ENCODE results near the gene SEC61A1.

SEC61A1 gene

DNA sequence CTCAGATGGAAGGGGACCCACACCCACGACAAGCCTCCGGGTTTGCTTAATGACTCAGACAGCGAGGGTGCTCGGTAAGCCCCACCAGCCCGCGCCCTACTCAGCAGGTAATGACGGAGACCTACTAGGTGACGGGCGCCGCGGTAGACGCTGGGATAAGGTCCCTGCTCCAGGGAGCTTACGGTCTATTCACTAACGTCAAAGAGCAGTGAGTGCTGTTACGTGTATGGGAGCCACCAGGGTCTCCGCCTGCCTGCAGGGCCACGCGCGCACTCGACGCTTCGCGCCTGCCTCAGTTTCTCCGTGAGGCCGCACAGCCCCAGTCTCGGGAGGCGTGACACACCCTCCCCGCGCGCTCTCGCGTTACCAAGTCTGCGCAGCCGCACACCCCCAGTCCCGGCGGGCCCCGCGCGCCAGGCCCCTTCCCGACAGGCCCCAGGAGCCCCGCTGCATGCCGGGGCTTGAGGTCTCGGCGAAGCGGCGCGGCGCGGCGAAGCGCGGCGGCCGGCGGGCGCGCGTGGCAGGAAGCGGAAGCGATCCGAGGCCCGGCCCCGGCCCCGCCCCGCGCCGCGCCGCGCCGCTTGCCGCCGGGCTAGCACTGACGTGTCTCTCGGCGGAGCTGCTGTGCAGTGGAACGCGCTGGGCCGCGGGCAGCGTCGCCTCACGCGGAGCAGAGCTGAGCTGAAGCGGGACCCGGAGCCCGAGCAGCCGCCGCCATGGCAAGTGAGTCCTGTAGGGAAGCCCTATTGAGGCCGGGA lies at the start of gene SEC61A1:
Gene SEC61A1 (plus strand): TSS at position 601 of the 758 bp plus-strand sequence. CDS start 116 bp downstream, at position 717.
- peak; percentile 96 for DNase-seq (ENCODE audit: low read depth)

DNA sequence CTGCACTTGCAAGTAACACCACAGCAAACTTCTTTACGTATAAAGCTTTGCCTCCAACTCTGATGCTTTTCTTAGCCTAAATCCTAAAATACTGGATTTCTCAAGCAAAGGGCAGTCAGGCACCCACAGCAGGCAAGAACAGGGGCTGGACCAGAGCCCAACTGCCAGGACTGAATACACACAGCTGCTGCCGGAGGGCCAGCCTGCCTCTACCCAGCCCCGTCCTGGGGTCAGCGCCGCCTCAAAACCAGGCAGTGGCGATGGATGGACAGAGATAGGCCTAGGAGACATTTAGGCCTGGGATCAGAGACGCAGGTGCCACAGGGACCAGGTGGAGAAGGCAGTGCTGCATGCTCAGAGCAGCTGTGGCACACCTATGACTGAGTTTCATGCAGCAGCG lies 47.6 kb upstream of the SEC61A1 start:
- DNase-seq (ENCODE audit: low read depth): no peak

DNA sequence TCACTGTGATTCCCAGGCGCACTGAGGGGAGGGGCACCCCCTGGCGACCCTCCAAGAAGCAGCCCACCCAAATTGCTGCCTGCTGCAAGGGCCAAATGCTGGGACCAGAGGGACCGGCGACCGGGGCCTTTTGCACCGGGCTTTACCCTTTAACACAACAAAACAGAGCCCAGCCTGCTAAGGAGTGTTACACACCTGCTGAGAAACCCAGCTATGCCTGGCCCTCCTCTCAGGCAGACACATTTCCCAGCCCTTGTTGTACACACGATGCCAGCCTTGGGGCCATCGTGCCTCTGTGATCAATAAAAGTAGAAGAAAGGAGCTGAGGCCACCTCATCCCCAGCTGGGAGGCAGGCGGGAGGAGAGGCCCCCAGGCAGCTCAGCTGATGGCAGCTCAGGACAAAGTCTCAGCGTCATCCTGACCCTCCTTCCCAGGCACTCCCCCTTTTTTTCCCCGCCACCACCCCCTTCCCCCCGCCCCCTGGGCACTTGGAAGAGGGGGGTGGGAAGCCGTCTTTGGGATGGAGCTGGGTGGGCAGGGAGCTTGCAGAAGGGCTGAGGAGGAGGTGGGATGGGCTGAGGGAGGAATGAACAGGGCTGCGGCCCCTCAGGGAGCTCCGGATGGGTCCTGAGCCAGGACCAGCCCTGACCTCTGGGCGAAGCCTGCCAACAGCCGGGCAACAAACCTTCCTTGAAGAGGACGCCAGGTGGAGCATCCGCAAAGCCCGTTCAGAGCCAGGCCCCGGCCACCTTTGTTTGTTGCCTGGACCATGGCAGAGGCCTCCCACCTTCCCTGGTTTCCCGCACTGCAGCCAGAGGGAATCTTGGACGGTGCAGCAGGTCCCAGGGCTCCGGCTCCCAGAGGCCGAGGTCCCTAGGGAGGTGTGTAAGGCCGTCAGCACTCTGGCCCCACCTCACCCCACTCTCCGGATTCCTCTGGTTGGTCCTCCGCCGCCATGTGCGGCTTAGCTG lies 45.9 kb upstream of the SEC61A1 start:
- DNase-seq (ENCODE audit: low read depth): no peak

DNA sequence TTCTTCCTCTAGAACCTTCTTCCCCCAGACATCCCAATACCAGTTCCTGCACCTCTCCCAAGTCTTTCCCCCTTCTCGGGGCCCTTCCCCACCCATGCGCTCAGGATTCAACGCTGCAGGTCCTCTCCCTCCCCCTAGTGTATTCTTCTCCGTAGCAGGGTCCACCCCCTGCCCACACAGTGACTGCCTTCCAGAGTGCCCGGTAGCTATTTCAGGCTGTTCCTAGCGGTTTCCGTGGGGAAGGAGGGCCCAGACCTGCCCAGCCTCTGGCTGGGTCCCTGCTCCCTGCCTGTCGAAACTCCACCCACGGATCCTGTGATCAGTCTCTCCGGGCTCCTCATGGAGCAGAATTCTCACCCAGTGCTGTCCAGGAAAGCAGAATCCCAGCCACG lies 45.2 kb upstream of the SEC61A1 start:
- DNase-seq (ENCODE audit: low read depth): no peak

DNA sequence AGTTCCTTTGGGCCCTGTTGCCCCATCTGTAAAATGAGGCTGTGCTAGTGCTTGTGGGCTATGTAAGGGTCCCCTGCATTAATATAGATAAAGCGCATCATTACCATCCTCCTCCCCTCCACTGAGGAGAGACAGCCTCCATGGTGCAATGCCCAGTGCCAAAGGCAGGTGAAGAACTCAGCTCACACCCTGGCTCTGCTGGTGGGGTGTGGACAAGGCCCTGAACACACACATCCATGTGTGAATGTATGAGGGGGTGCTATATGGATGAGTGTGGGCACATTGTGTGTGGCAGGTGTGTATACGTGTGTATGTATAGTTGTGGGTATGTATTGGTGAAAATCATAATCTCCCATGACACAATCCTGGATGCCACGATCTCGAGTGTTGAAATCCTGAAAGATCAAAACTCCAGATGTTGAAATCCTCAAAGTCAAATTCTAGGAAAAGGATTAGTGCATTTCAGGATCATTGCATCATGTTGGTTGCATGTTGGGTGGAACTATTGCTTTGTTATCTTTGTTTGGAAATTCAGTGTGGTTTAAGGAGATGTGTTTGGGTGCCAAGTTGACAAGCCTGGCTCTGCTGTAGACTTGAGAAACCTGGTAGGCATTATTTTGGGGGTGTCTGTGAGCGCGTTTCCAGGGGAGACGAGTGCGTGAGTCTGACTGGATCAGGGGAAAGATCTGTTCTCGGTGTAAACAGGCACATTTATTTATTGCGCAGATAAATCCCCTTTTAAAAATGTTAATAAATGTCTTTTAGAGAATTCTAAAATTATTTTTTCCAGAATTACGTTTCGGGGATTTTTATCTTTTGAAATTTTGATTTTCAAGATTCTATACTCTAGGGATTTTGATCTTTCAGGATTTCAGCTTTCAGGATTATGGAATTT lies 42.0 kb upstream of the SEC61A1 start:
- no peak for DNase-seq (ENCODE audit: low read depth)

DNA sequence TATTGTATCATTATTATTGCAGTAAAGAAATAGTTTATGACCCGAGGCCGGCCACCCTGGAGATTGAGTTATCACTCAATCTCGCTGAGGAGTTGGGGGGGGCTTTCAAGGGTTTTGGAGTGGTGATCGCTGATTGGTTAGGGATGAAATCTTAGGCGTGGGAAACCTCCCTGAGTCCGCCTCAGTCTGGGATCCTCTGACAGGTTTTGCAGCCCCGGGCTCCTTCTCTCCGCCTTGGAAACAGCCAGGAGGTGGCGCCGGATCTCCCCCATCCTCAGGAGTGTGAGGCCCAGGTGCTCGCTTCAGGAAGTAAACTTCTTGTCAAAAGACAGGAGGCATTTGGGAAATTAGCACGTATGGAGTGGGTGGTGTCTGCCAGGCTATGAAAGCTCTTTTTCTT lies 41.1 kb upstream of the SEC61A1 start:
- DNase-seq (ENCODE audit: low read depth): no peak

DNA sequence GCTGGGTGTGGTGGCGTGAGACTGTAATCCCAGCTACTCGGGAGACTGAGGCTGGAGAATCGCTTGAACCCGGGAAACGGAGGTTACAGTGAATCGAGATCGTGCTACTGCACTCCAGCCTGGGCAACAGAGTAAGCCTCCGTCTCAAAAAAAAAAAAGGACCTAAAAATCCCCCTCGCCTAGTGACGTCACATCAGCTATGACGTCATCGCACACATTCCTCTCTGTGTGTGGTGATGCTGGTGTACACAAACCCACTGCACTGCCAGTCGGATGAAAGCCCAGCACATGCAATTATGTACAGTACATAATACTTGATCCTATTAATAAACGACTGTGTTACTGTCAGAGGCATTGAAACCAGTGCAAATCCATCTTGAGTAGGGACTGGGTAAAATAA lies 40.2 kb upstream of the SEC61A1 start:
- DNase-seq (ENCODE audit: low read depth): no peak

DNA sequence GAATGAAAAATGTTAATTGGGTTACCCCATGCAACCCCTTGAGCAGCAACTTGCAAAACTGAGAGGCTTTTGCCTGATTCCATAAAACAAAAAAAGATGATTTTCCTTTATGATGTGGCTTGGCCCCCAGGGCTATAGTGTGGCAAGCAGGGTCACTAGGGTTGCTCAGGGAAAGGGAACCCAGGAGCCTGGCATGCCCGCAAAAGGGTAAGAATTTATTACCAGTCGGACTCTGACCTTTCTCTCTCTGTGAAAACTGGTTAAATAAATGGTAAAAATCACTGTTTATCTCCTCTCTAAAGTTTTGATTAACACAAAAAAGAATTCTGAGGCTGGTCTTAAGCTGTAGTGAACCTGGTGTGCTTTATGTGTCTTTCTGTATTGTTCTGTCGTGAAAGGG lies 37.7 kb upstream of the SEC61A1 start:
- DNase-seq (ENCODE audit: low read depth): no peak

DNA sequence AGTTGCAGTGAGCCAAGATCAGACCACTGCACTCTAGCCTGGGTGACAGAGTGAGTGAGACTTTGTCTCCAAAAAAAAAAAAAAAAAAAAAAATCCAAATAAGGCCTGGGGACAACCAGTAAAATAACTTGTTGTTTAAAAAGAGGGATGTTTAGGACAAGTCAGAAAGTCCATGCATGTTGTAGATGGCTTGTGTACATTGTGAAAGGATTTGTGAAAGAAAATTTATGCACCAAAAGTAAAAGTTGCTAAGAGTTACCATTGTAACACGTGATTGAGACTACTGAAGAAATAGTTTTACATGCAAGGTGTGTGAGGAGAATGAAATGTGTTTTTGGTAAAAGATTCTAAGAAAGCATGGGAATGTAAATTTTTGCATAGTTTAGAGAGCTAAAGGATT lies 35.7 kb upstream of the SEC61A1 start:
- DNase-seq (ENCODE audit: low read depth): no peak

DNA sequence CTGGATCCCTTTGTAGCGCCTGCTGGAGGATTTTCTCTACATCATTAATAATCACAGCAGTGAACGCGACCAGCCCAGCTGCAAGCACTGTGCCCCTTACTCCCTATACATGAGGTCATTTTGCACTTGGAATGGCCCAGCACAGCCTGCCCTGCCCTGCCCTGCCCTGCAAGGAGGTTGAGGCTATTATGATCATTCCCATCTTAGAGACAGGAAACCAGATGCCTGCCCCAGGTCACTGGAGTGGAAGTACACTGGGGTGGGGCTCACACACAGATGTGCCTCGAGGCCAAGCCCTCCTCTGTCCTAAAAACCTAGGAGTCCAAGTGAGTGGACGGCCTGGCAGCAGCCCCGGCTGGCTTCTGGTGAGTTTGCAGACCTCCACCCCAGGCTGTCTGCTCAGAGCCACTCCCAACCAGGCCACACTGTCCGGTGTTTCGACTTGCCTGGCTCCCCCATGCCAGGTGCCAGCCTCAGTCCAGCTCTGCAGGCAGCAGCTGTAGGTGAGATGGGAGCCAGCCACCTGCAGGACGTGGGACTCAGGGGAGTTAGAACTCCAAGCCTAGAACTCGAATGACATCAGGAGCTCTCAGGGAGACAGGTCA lies 30.4 kb upstream of the SEC61A1 start:
- DNase-seq (ENCODE audit: low read depth): no peak

DNA sequence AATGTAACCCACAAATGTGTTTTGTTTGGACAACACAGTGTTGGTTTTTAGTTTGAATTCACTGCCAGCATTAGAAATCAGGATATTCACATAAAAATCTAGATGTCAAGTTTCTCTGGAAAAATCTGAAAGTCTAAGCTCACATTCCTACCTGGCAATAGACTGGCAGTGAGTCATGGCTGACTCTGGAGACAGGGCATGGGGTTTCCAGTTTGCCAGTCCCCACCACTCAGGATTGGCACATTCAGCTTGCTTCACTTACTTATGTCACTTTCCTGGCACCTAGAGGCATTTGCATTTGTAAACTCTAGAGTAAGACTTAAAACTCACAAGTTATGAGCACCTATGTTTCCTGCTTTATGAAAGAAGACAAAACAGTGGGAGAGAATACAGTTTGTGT lies 19.1 kb upstream of the SEC61A1 start:
- DNase-seq (ENCODE audit: low read depth): no peak

DNA sequence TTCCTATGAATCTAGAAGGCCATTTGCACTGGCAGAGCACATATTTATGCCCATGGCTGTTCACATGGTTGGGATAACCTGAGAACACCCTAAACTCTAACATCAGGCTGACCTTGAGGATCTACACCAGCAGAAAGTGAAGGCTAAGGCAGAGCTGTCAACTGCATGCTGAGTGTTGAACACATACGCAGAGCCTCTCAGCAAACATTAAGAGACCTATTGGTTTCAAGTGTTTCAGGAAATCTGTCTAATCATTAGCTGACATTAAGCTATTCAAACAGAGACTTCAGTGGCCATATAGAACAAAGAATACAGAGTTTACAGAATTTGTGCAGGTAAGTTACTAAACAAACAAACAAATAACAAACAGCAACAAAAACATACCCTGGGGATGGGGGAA lies 16.1 kb upstream of the SEC61A1 start:
- no peak for DNase-seq (ENCODE audit: low read depth)

DNA sequence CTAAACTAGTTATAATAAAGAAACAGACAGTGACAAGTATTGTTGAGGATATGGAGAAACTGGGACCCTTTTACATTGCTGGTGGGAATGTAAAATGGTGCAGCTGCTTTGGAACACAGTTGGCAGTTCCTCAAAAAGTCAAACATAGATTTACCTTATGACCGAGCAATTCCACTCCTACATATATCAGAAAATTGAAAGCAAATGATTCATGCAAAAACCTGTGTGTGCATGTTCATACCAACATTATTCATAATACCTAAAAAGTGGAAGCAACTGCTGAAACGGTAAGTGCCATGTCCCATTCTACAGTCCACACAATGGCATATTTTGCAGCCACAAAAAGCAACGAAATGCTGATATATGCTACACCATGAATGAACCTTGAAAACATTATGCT lies 12.2 kb upstream of the SEC61A1 start:
- no peak for DNase-seq (ENCODE audit: low read depth)

DNA sequence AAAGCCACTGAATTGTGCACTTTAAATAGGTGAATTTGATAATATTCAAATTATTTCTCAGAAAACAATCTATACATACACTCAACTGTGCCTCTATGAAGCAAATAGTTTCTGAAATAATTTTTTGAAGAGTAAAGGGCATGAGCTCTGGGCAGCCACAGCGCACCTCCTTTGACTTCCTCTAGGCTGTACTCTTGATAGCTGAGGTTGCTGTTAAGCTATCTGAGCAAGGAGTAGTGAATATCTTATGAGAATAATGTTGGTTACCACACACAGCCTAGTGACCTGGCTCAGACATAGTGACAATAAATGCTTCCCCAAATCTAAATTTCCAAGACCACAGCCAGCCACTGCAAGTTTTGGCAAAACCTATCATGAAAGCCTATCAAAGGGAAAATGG lies 11.6 kb upstream of the SEC61A1 start:
- DNase-seq (ENCODE audit: low read depth): no peak

DNA sequence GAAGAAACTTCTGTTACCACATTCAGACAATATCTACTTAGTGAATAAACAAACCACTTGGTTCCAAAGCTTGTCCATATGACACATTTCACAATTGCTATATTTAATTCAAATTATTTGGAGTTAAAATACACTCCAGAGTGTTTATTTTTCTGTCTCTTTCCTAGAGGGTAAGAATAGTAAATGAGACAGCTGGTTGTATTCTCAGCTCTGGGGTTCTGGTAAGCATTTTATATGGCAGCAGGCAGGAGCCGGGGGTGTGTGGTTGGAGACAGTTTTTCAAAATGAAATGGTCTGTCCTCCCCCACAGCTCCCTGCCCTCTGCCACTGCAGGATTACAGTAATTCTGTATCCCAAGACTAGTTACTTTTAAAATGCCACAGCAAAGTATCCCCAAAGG lies 10.9 kb upstream of the SEC61A1 start:
- no peak for DNase-seq (ENCODE audit: low read depth)

DNA sequence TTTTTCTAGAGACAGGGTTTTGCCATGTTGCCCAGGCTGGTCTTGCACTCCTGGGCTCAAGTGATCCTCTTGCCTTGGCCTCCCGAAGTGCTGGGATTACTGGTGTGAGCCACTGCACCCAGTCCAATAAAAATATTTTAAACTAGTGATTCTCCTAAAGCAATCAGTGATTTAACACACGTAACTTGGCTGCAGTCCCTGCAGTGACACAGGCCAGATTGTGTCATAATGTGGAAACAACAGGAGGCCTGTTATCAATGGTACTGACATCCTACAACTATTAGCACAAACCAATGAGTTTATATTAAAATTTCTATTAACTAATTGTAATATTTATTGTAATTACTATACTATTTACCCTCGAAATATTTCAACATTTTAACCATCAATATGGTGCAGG lies 1.6 kb upstream of the SEC61A1 start:
- DNase-seq (ENCODE audit: low read depth): no peak

DNA sequence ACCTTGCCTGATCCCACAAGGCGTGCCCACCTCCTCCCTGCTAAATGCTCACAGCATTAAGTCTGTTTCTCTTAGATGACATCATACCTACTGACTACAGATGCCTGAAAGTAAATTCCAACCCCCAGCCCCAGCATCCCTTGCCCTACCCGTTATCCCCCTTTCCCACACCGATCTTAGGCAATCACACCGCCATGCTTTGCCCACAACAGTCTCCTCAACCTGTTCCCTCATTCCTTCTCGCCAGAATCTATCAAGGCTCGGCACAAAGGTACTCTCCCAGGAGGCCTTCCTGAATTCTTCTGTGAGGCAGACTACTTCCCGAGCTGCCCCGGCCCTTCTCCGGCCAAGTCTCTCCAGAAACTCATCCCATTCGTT lies 789 bp upstream of the SEC61A1 start:
- no peak for DNase-seq (ENCODE audit: low read depth)

DNA sequence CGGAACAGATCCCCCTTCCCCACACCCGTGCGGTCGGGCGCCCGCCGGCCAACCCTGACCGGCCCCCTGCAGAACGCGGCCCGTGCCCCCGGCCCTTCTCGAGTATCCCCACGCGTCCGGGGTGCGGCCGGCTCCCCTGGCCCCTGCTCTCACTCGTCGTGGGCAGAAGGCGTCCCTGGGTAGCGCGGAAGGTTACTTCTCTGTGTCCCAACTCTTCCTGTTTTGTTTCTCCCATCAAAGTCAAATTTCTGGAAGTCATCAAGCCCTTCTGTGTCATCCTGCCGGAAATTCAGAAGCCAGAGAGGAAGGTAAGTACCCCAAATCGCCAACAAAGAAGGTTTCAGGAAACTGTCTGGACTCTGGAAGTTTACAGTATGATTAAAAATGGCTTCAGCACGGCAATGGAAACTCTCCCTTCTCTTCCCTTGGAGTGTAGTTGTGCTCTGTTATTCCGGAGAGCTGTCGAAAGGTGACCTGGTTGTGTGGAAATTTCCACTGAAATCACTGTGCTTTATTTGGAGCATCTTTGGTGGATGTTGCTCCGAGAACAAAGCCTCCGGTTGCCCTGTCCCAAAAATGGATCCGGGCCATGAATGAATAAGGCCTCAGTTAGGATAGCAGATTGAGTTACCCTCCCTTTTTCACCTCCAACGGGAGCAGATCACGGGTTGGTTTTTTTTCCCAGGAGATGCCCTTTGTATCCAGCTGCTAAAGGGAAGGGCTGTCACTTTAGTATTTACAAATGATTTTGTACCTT lies 536 bp downstream of the SEC61A1 start:
- DNase-seq (ENCODE audit: low read depth): no peak

DNA sequence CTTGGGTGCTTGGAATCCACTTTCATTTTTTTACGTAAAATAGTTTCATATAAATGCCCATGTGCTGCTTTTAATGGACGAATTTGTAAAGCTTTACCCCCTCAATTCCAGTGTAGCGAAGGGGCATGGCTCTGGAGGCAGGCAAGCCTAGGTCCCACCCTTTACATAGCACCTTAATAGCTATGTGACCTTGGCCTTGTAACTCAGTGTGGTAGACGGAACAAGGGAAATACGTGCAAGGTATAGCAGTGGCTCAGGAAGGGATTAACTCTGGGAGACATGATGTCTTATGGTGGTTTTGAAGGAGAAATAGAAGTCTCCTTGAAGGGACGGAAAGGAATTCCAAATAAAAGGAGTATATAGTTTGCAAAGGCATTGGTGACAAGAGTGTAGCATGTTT lies 1.4 kb downstream of the SEC61A1 start:
- DNase-seq (ENCODE audit: low read depth): no peak

DNA sequence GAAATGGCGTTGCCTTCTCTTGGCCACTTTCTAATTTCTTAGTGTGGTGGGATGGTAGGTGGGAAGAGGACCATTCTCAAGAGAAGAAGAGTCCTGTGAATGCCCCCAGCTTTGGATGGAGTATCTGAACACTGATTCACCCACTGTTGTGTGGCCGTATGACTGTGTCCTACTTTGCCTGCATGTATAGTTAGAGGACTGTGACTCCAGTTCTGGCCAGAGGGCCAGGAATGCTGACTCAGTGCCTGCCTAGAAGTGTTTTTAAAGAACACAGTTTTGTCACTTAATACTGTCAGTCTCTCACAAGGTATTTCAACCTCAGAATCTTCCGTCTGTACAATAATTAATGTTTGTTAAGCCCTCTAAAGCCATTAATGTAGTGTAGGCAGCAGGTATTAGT lies 2.1 kb downstream of the SEC61A1 start:
- DNase-seq (ENCODE audit: low read depth): no peak

DNA sequence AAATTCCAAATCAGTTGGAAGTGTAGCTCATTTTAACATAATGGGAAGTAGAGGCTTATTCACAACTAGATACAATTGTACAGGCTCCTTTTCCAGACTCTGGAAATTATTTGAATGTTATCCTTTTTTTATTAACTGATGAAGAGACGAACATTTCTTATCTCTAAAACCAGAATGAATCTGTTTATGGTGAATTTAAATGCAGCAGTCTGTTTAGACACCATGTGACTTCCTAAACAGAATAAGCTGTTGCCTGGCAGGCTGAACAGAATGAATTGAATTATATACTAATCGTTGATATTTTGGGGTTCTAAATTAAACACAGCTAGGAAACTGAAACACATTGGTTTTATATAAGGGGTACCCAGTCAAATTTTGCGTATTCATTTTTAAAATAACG lies 4.0 kb downstream of the SEC61A1 start:
- no peak for DNase-seq (ENCODE audit: low read depth)

Data from activated T-cell treated with anti-CD3 and anti-CD28 coated beads for 48 hours (primary cell).